GM19240 (cell line): ENCODE results near the gene STAC.

ENCODE experiments used
- DNase-seq: peaks from one replicate; pipeline ENCODE4 v3.0.0; 2011; ENCODE audit warnings: low spot score; ENCODE audit not compliant: insufficient read length

Gene STAC

GRCh38 chr3:36580716-36581115 lies 200.4 kb downstream of the STAC start:
- DNase-seq: no peak

GRCh38 chr3:36591959-36592358 lies 211.7 kb downstream of the STAC start:
- no peak for DNase-seq

DNA sequence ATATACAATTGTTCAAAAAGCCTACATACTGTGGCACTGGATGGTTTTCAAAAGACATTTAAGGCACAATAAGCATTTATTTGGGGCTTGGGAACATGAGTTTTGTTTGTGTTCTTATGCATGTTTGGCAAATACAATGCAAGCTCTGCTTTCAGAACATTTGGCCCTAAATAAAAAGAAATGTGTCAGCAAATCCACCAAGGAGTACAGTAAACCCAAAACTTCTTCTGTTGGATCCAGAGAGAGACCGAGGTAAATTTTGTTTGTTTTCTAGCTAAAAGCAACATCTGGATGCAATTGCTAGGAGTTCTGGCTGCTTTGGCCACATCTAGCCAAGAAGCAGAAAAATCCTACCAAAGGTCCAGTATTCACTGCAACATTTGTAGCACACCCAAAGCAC lies 215.2 kb downstream of the STAC start:
- DNase-seq: no peak

- no peak for DNase-seq
These were observed 216.1 kb downstream of the STAC start for GRCh38 chr3:36596419-36596818.

GRCh38 chr3:36597422-36597821 lies 217.1 kb downstream of the STAC start:
- no peak for DNase-seq
